Stimulated activated CD4-positive, alpha-beta T cell treated with anti-CD3 and anti-CD28 coated beads, Interleukin-2, amount 100 ng/mL, for 4 hours (primary cell): ENCODE results near the gene SCYL1.

ENCODE experiments used
- DNase-seq: peaks from one replicate; pipeline ENCODE4 v3.0.0-alpha.2; 2020; ENCODE audit warnings: low read depth

SCYL1 gene

GRCh38 chr11:65571420-65571819 lies 46.5 kb downstream of the SCYL1 start:
- DNase-seq: no peak

GRCh38 chr11:65571940-65572339 lies 47.1 kb downstream of the SCYL1 start:
- no peak for DNase-seq

- peak; percentile 84 for DNase-seq
Measured at GRCh38 chr11:65572356-65573051, 47.6 kb downstream of the SCYL1 start, which contains the start of gene FAM89B. TSS of gene FAM89B (plus strand) at chr11:65572538. CDS start at chr11:65572670, 132 bp downstream.

- DNase-seq: no peak
Measured at GRCh38 chr11:65573391-65574079, 48.7 kb downstream of the SCYL1 start.

- DNase-seq: peak; percentile 78
Measured at GRCh38 chr11:65574109-65574810, 49.4 kb downstream of the SCYL1 start.

GRCh38 chr11:65574811-65575567 lies 50.1 kb downstream of the SCYL1 start:
- no peak for DNase-seq

GRCh38 chr11:65575568-65576231 lies 50.8 kb downstream of the SCYL1 start, which contains the start of gene EHBP1L1:
TSS of gene EHBP1L1 (plus strand) at chr11:65576053. CDS start at chr11:65576303, 250 bp downstream.
- DNase-seq: peak; percentile 73

GRCh38 chr11:65576232-65576866 lies 51.5 kb downstream of the SCYL1 start:
- no peak for DNase-seq

- DNase-seq: no peak
Measured at GRCh38 chr11:65576867-65577755, 52.2 kb downstream of the SCYL1 start.

GRCh38 chr11:65577756-65578109 lies 52.9 kb downstream of the SCYL1 start:
- no peak for DNase-seq

- DNase-seq: no peak
Measured at GRCh38 chr11:65578134-65578533, 53.3 kb downstream of the SCYL1 start.

- no peak for DNase-seq
Measured at GRCh38 chr11:65578667-65579066, 53.8 kb downstream of the SCYL1 start.

GRCh38 chr11:65579291-65579690 lies 54.4 kb downstream of the SCYL1 start:
- DNase-seq: no peak

- DNase-seq: no peak
Measured at GRCh38 chr11:65580031-65580692, 55.3 kb downstream of the SCYL1 start.

GRCh38 chr11:65580756-65581155 lies 55.9 kb downstream of the SCYL1 start:
- no peak for DNase-seq

GRCh38 chr11:65581928-65582327 lies 57.0 kb downstream of the SCYL1 start:
- no peak for DNase-seq

- DNase-seq: no peak
Measured at GRCh38 chr11:65583589-65583988, 58.7 kb downstream of the SCYL1 start.

GRCh38 chr11:65584106-65584505 lies 59.2 kb downstream of the SCYL1 start:
- no peak for DNase-seq

- DNase-seq: no peak
Measured at GRCh38 chr11:65584723-65585171, 59.9 kb downstream of the SCYL1 start.
